Activated CD4-positive, alpha-beta memory T cell treated with anti-CD3 and anti-CD28 coated beads for 36 hours (primary cell): Measurements from ENCODE around the gene HSP90AB1. TPM values are rescaled to one million over a fixed set of nuclear protein-coding genes. Genes with fewer than 3 reads are reported as not detected.
A peak's percentile ranks its signal among the peaks of the same experiment; 100 is the strongest.

Source experiments
- CTCF ChIA-PET: fragments of 350-600 bp; sonication (Branson Sonifier 250); formaldehyde crosslinking; loops from one replicate; lab custom pipeline; 2021; ENCODE audit warnings: antibody characterized with exemption, inconsistent platforms; lab: Charles Lee
- POLR2A ChIA-PET: fragments of 350-600 bp; sonication (Branson Sonifier 250); formaldehyde crosslinking; loops from one replicate; lab custom pipeline; 2021; ENCODE audit warnings: antibody characterized with exemption; lab: Charles Lee
- DNase-seq: peaks from one replicate; pipeline ENCODE4 v3.0.0-alpha.2; 2020
- H3K27ac Mint-ChIP-seq: one replicate; pipeline ENCODE4 v1.8.0; 2021; ENCODE audit warnings: mixed read lengths
- H3K27me3 Mint-ChIP-seq: one replicate; pipeline ENCODE4 v1.8.0; 2021; ENCODE audit warnings: mixed read lengths
- H3K36me3 Mint-ChIP-seq: one replicate; pipeline ENCODE4 v1.8.0; 2021; ENCODE audit warnings: mixed read lengths
- H3K4me1 Mint-ChIP-seq: one replicate; pipeline ENCODE4 v1.8.0; 2021; ENCODE audit warnings: low read depth, mixed read lengths
- H3K4me3 Mint-ChIP-seq: one replicate; pipeline ENCODE4 v1.8.0; 2021; ENCODE audit warnings: mild to moderate bottlenecking, mixed read lengths
- H3K9me3 Mint-ChIP-seq: one replicate; pipeline ENCODE4 v1.8.0; 2021; ENCODE audit warnings: mixed read lengths
- intact Hi-C: fragments of 100-400 bp; cut with micrococcal nuclease; formaldehyde crosslinking; loops from one replicate; pipeline ENCODE4 v1.15.1; 2023
- total RNA-seq, 2 experiments: library from RNA; stranded (reverse); gene quantifications; one replicate each; pipeline ENCODE4 v1.2.3, GENCODE V29; 2021

The HSP90AB1 gene
- 1,000 to 10,000 TPM; 1,671 to 1,695 TPM for total RNA-seq

DNA sequence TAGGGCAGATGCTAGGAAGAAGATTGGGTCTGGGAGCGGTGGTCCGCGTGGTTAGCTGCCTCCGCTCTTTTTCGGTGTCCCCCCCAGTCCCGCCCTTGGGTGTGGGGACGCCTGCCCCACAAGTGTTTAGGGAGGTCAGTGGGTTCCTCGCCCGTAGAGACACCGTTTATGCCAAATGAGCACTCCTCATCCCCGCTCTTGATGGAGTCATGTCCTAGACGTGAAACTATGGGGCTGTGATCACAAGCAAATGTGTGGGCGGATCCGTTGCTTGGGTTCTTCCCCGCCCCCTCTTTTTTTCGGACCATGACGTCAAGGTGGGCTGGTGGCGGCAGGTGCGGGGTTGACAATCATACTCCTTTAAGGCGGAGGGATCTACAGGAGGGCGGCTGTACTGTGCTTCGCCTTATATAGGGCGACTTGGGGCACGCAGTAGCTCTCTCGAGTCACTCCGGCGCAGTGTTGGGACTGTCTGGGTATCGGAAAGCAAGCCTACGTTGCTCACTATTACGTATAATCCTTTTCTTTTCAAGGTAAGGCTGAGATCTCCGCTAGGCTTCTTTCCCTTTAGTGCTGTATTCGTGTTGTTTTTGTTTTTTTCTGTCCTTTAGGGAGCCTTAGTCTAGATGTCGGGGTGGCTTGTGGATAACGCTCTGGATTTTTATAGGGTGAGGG lies at the start of gene HSP90AB1:
TSS of gene HSP90AB1 (plus strand) at position 439 of the 675 bp plus-strand sequence. CDS start 1,529 bp downstream, outside the sequence.
- no peaks in the 10 kb centered on the region for H3K9me3 Mint-ChIP-seq
- H3K36me3 Mint-ChIP-seq: peaks cover 52% of the 10 kb centered on the region
- peaks cover 4% of the 10 kb centered on the region for H3K27me3 Mint-ChIP-seq
- intact Hi-C loops: loop anchor here (1.0 to 5.0 kb wide), 9 partner anchors 8 to 1356 kb away; partner anchors contain the start of genes MAD2L1BP, MRPL14, NFKBIE and SLC35B2
- ChIA-PET CTCF (interaction anchor here (0.5 to 5.1 kb wide), 7 partner anchors 9 to 66 kb away, joined by 3 to 49 read pairs (median 11); partner anchors contain the start of genes AARS2 and SLC35B2), POLR2A (interaction anchor here (0.6 to 6.3 kb wide), 17 partner anchors 9 to 476 kb away, joined by 3 to 139 read pairs (median 6); partner anchors contain the start of genes AARS2, CDC5L, MRPL14 and SLC29A1)
- DNase-seq: peak; percentile 99
- peaks cover 45% of the 10 kb centered on the region for H3K4me1 Mint-ChIP-seq
- H3K4me3 Mint-ChIP-seq: peak within 1 kb of the TSS; percentile 96
- peak within 1 kb of the TSS; percentile 99 for H3K27ac Mint-ChIP-seq

DNA sequence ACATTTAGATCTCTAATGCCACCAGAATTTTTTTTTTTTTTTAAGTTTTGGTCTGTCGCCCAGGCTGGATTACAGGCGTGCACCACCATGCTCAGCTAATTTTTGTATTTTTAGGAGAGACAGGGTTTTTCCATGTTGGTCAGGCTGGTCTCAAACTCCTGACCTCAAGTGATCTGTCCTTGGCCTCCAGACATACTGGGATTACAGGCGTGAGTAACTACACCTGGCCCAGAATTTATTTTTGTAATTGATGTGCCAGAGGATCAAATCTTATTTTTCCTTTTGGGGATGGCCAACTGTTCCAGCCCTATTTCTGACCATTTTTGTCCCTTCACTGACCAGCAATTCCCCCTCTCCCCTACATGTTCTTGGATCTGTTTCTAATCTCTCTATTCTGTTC lies 48.2 kb upstream of the HSP90AB1 start:
- ChIA-PET POLR2A (no interaction called here), CTCF (interaction anchor here (0.7 kb wide), 1 partner anchor 47 kb away, joined by 3 read pairs; no protein-coding TSS in a partner anchor)
- H3K27me3 Mint-ChIP-seq: peaks cover 2% of the 10 kb centered on the region
- H3K27ac Mint-ChIP-seq: no peak overlapping the region
- H3K4me3 Mint-ChIP-seq: no peak overlapping the region
- H3K4me1 Mint-ChIP-seq: no peaks in the 10 kb centered on the region
- intact Hi-C loops: no loop called here
- no peak for DNase-seq
- H3K9me3 Mint-ChIP-seq: no peaks in the 10 kb centered on the region
- H3K36me3 Mint-ChIP-seq: no peaks in the 10 kb centered on the region

DNA sequence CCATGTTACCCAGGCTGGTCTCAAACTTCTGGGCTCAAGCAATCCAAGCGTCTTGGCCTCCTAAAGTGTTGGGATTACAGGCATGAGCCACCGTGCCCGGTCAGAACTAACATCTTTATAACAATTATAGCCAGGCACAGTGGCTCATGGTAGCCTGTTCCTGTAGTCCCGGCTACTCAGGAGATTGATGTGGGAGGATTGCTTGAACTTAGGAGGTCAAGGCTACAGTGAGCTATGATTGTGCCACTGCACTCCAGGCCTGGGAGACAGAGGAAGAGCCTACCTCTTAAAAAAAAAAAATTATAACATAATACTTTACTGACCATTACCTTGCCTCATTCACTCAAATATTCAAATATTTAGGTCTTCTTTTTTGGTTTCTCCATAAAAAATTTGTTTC lies 47.0 kb upstream of the HSP90AB1 start:
- intact Hi-C loops: no loop called here
- no peaks in the 10 kb centered on the region for H3K36me3 Mint-ChIP-seq
- no peak overlapping the region for H3K27ac Mint-ChIP-seq
- H3K9me3 Mint-ChIP-seq: no peaks in the 10 kb centered on the region
- DNase-seq: no peak
- CTCF ChIA-PET: interaction anchor here (0.6 kb wide), 1 partner anchor 27 kb away, joined by 3 read pairs; no protein-coding TSS in a partner anchor
- peaks cover 2% of the 10 kb centered on the region for H3K27me3 Mint-ChIP-seq
- no peak overlapping the region for H3K4me3 Mint-ChIP-seq
- POLR2A ChIA-PET: no interaction called here
- no peaks in the 10 kb centered on the region for H3K4me1 Mint-ChIP-seq

DNA sequence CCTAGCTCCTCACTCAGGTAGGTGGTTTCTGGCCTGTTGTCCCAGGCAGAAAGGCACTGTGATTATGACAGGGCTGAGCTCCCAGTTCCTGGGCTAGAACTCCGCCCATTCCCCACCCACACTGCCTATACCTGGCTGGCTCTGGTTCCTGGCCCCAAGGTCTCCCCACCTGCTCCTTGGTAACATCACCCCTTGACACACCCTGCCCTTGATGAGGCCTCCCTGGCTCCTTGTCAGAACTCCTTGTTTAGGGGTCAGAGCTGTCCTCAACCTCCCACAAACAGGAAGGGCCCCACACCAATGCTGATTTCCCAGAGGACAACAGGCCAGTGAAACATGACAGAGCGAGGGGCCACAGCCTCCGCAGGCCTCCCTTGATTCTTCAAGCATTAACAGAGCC lies 45.7 kb upstream of the HSP90AB1 start:
- no peak overlapping the region for H3K27ac Mint-ChIP-seq
- H3K4me1 Mint-ChIP-seq: no peaks in the 10 kb centered on the region
- H3K27me3 Mint-ChIP-seq: peaks cover 2% of the 10 kb centered on the region
- no peaks in the 10 kb centered on the region for H3K9me3 Mint-ChIP-seq
- no peak for DNase-seq
- no peaks in the 10 kb centered on the region for H3K36me3 Mint-ChIP-seq
- ChIA-PET POLR2A (no interaction called here), CTCF (no interaction called here)
- intact Hi-C loops: no loop called here
- H3K4me3 Mint-ChIP-seq: no peak overlapping the region

DNA sequence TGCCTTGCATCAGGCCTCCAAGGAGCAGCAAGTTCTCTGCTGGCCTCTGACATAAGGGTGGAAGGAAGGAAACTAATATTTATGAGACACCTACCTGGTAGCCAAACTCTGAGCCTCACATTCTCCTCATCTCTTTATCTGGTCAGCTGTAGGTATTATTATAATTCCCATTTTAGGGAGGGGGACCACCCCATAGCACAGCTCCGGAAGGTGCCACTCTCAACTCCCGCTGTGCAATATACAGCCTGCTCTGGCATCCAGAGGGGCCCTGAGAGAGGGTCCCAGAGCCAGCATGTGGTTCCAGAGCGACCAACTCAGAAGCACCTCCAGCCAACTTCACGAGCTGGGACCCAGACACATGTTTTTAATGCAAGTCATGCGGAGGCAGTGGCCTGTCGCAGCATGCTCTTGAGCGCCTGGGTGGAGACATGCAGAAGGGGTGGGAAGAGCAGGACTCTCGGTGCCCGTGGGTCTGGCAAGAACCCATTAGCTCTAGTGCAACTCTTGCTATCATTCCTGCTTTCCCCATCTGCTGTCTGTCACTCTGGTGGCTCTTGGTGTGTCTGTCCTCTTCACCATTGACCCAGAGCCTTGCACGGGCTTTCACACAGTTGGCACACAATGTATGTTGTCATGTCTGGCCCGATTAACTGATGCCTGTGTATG lies 45.1 kb upstream of the HSP90AB1 start:
- Mint-ChIP-seq H3K9me3 (no peaks in the 10 kb centered on the region), H3K4me1 (no peaks in the 10 kb centered on the region), H3K27me3 (peaks cover 2% of the 10 kb centered on the region), H3K27ac (no peak overlapping the region), H3K4me3 (no peak overlapping the region), H3K36me3 (no peaks in the 10 kb centered on the region)
- intact Hi-C loops: no loop called here
- POLR2A ChIA-PET: no interaction called here
- CTCF ChIA-PET: no interaction called here
- no peak for DNase-seq

DNA sequence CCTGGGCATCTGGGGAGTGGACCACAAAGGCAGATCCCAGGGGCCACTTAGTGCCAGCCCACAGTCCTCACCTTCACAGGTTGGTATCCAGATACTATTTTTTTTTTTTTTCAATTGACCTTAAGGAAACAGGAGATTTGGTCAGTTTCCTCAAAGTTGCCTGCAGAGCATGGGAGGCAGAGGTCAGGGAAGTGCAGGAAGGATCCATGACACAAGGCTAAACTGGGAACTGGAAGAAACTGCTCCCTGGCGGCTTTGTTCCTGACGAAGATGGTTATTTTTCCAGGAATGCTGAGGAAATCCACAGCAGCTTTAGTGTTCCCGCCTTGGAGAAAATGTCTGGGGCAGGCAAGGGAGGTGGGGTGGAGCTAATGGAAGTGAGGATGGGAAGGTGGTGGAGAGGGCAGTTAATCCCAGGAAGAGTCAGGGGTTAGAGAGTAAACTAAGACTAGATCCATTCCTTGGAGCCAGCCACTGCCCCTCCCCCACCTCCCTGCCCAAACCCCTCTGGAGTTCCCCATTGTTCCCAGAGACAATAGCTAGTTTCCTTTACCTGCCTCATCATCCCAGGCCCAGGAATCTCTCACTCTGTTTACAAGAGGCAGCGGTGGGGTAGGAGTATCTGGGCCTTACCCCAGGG lies 44.4 kb upstream of the HSP90AB1 start:
- POLR2A ChIA-PET: no interaction called here
- Mint-ChIP-seq H3K4me1 (no peaks in the 10 kb centered on the region), H3K27ac (no peak overlapping the region), H3K9me3 (no peaks in the 10 kb centered on the region), H3K27me3 (peaks cover 2% of the 10 kb centered on the region), H3K36me3 (no peaks in the 10 kb centered on the region), H3K4me3 (no peak overlapping the region)
- intact Hi-C loops: no loop called here
- DNase-seq: no peak
- CTCF ChIA-PET: no interaction called here

DNA sequence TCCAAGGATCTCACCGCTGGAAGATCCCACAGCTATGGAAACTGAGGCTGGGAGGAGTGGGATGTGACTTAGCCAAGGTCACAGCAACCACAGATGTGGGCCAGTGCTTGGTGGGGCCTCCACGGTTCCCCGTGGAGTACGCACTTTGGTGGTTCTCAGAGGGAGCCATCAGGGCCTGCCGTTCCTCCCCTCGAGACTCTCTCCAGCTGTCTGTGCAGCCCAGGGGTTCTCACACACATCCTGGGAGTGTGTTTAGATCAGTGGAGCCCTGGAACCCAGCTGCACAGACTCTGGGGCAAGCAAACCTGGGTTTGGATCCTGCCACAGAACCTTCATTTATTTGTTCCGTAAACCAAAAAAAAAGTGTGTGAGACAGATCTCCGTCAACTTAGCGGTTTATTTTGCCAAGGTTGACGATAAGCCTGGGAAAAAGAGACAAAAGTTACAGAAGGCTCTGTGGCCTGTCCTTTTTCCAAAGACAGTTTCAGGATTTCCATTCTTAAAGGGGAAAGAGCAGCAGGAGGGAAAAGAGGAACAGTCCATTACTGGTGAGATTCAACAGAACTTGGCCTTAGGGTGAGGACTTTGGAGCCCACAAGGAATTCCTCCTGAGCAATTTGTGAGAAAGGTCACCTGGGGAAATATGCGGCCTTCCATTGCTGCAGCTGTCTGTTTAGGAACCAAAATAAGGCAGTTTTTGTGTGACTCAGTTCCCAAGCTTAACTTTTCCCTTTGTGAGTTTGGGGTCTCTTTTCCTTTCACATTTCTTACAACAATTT lies 43.7 kb upstream of the HSP90AB1 start:
- CTCF ChIA-PET: interaction anchor here (0.7 kb wide), 1 partner anchor 38 kb away, joined by 3 read pairs; no protein-coding TSS in a partner anchor
- no peaks in the 10 kb centered on the region for H3K4me1 Mint-ChIP-seq

DNA sequence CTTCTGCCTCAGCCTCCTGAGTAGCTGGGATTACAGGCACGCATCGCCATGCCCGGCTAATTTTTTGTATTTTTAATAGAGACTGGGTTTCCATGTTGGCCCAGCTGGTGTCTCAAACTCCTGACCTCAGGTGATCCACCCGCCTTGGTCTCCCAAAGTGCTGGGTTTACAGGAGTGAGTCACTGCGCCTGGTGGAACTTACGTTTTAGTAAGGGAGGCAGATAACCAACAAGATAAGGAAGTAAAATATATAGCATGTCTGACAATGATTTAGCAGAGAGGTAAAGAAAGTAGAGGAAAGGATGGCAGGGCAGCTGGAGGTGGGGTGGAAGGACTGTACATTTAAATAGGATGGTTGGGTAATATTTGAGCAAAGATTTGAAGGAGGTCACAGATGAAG lies 42.9 kb upstream of the HSP90AB1 start:
- H3K9me3 Mint-ChIP-seq: no peaks in the 10 kb centered on the region
- H3K4me3 Mint-ChIP-seq: no peak overlapping the region
- ChIA-PET POLR2A (no interaction called here), CTCF (no interaction called here)
- H3K4me1 Mint-ChIP-seq: no peaks in the 10 kb centered on the region
- no peak overlapping the region for H3K27ac Mint-ChIP-seq
- no peaks in the 10 kb centered on the region for H3K36me3 Mint-ChIP-seq
- H3K27me3 Mint-ChIP-seq: peaks cover 2% of the 10 kb centered on the region
- intact Hi-C loops: no loop called here
- no peak for DNase-seq

More for the DNA sequence above, 43.7 kb upstream of the HSP90AB1 start:
- intact Hi-C loops: no loop called here
- Mint-ChIP-seq H3K4me3 (no peak overlapping the region), H3K27ac (no peak overlapping the region), H3K9me3 (no peaks in the 10 kb centered on the region), H3K27me3 (peaks cover 2% of the 10 kb centered on the region), H3K36me3 (no peaks in the 10 kb centered on the region)
- no peak for DNase-seq
- POLR2A ChIA-PET: no interaction called here

DNA sequence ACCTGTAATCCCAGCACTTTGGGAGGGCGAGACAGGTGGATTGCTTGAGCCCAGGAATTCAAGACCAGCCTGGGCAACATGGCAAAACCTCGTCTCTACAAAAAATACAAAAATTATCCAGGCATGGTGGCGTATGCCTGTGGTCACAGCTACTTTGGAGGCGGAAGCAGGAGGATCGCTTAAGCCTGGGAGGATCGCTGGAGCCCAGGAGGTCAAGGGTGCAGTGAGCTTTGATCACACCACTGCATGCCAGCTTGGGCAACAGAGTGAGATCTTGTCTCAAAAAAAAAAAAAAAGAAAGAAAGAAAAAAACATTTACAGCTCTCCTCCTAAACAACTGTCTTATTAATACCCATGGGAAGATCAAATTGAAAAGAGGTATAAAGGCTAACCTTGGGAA lies 38.9 kb upstream of the HSP90AB1 start:
- POLR2A ChIA-PET: no interaction called here
- intact Hi-C loops: no loop called here
- H3K4me1 Mint-ChIP-seq: no peaks in the 10 kb centered on the region
- peaks cover 3% of the 10 kb centered on the region for H3K27me3 Mint-ChIP-seq
- H3K36me3 Mint-ChIP-seq: no peaks in the 10 kb centered on the region
- DNase-seq: no peak
- no peaks in the 10 kb centered on the region for H3K9me3 Mint-ChIP-seq
- H3K27ac Mint-ChIP-seq: no peak overlapping the region
- H3K4me3 Mint-ChIP-seq: no peak overlapping the region
- CTCF ChIA-PET: no interaction called here

DNA sequence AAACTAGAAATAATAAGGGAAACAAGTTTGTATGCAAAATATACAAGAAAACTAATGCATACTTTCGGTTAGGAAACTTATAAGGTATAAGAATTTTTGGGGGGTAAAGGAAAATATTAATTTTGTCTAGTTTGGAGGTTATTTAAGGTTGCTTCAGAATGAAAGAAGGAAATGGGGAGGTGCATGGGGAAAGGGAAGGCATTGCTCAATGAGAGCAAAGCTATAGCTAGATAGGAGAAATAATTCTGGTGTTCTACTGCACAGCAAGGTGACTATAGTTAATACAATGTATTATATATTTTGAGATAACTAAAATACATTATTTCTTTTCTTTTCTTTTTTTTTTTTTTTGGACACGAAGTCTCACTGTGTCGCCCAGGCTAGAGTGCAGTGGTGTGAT lies 35.6 kb upstream of the HSP90AB1 start:
- ChIA-PET POLR2A (no interaction called here), CTCF (interaction anchor here (2.4 kb wide), 1 partner anchor 10 kb away, joined by 8 read pairs; no protein-coding TSS in a partner anchor)
- H3K4me3 Mint-ChIP-seq: no peak overlapping the region
- no peak for DNase-seq
- no peaks in the 10 kb centered on the region for H3K4me1 Mint-ChIP-seq
- intact Hi-C loops: no loop called here
- no peaks in the 10 kb centered on the region for H3K9me3 Mint-ChIP-seq
- H3K27ac Mint-ChIP-seq: no peak overlapping the region
- H3K36me3 Mint-ChIP-seq: no peaks in the 10 kb centered on the region
- peaks cover 3% of the 10 kb centered on the region for H3K27me3 Mint-ChIP-seq

DNA sequence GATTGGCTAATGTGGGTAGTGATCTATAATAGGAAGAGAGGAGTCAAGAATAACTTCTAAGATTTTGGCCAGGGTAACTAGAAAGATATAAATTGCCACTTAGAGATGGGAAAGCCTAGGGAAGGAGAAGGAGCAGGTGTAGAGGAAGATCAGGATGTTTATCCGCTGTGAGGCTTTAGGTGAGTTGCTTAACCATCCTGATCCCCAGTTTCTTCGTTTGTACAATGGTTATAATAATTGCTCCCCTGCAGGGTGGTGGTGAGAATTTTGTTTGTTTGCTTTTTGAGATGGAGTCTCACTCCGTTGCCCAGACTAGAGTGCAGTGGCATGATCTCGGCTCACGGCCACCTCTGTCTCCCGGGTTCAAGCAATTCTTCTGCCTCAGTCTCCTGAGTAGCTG lies 32.6 kb upstream of the HSP90AB1 start:
- H3K9me3 Mint-ChIP-seq: no peaks in the 10 kb centered on the region
- no peak overlapping the region for H3K4me3 Mint-ChIP-seq
- H3K27me3 Mint-ChIP-seq: peaks cover 12% of the 10 kb centered on the region
- H3K27ac Mint-ChIP-seq: no peak overlapping the region
- POLR2A ChIA-PET: no interaction called here
- peaks cover 3% of the 10 kb centered on the region for H3K4me1 Mint-ChIP-seq
- H3K36me3 Mint-ChIP-seq: no peaks in the 10 kb centered on the region
- CTCF ChIA-PET: interaction anchor here (1.1 to 2.6 kb wide), 3 partner anchors 42 to 114 kb away, joined by 3 to 8 read pairs (median 3); partner anchors contain the start of gene AARS2
- DNase-seq: no peak
- intact Hi-C loops: no loop called here
